Measurements from ENCODE around the gene ECSIT.
A peak's percentile ranks its signal among the peaks of the same experiment; 100 is the strongest.

- TF ChIP-seq EZH2 (IDR thresholded peaks at IDR 0.05; ENCODE audit: borderline replicate concordance, low read depth, low read length, poor library complexity, severe bottlenecking) (no peak), CTCF (conservative IDR thresholded peaks at IDR 0.05; ENCODE audit: low read depth, low read length) (peak; percentile 87)
Observed at GRCh38 chr19:11496391-11497163, 32.4 kb downstream of the ECSIT start.
